Esophagus muscularis mucosa (tissue), 3 donors: Measurements from ENCODE around the gene TMPRSS12.

Source experiments
- CTCF ChIP-seq, 3 experiments: fragments of 200-600 bp in 2 of 3; fragments of 450-650 bp in 1 of 3; sonication (generic) in 2 of 3; IDR thresholded peaks; one replicate each; pipeline ENCODE4 v1.5.1; 2017 to 2019; ENCODE audit warnings: antibody characterized with exemption in 3 of 3, mild to moderate bottlenecking in 2 of 3, moderate library complexity in 1 of 3
- POLR2AphosphoS5 ChIP-seq, 2 donors: sonication (generic); formaldehyde crosslinking; IDR thresholded peaks; one replicate each; pipeline ENCODE4 v1.6.1; 2017; ENCODE audit warnings: antibody characterized with exemption in 2 of 2

GRCh38 chr12:50927766-50928224, 85.1 kb downstream of the TMPRSS12 start:
- TF ChIP-seq POLR2AphosphoS5 (IDR thresholded peaks at IDR 0.05) (no peak), CTCF (IDR thresholded peaks at IDR 0.05) (no peak)
